ENCODE measurements around the gene KIAA0586. TPM values are rescaled to one million over a fixed set of nuclear protein-coding genes. Genes with fewer than 3 reads are reported as not detected.

KIAA0586 gene
- total RNA-seq, 1 experiment from 2014 or later: 20.9 TPM

- Histone ChIP-seq H3T11ph (ENCODE audit: low read length) (no peak overlapping the region), H2BK15ac (ENCODE audit: low read depth, low read length) (no peak overlapping the region), H3K4me2 (ENCODE audit: insufficient read depth, insufficient read length, low read length) (no peak overlapping the region), H3K23ac (ENCODE audit: insufficient read length, low read depth, low read length) (no peak overlapping the region), H4K91ac (ENCODE audit: insufficient read length, low read depth, low read length) (no peak overlapping the region), H3K79me2 (ENCODE audit: insufficient read depth, low read length) (no peaks in the 10 kb centered on the region), H2AK5ac (ENCODE audit: insufficient read length, low read length) (no peak overlapping the region), H2BK5ac (ENCODE audit: insufficient read length, low read length) (no peak overlapping the region), H4K8ac (replicated peaks; ENCODE audit: insufficient read length, low read depth, low read length) (no peak overlapping the region), H3K4me1 (ENCODE audit: insufficient read depth, low read length) (no peaks in the 10 kb centered on the region; the same call in 1 of the 2 replicates), H4K20me1 (ENCODE audit: control insufficient read depth, insufficient read depth, insufficient read length) (no peaks in the 10 kb centered on the region), H2BK12ac (ENCODE audit: insufficient read length, low read depth, low read length) (no peak overlapping the region), H2BK120ac (ENCODE audit: low read depth, low read length, poor library complexity, severe bottlenecking) (no peak overlapping the region), H3K9me3 (ENCODE audit: control insufficient read depth, low read depth, low read length) (no peaks in the 10 kb centered on the region), H3K27ac (ENCODE audit: insufficient read length, low read depth, low read length) (no peak overlapping the region), H3K56ac (ENCODE audit: insufficient read length, low read depth, low read length) (no peak overlapping the region), H3K79me1 (ENCODE audit: insufficient read depth, low read depth, low read length, poor library complexity, severe bottlenecking) (no peaks in the 10 kb centered on the region), H3K9ac (ENCODE audit: extremely low read depth, insufficient read length, low read length) (no peak overlapping the region), H2BK20ac (ENCODE audit: low read depth, low read length, poor library complexity, severe bottlenecking) (no peak overlapping the region), H3K18ac (ENCODE audit: insufficient read length, low read depth, low read length) (no peak overlapping the region), H3K4ac (ENCODE audit: low read depth, low read length) (no peak overlapping the region), H3K23me2 (ENCODE audit: insufficient read length, low read depth, low read length, poor library complexity, severe bottlenecking) (no peaks in the 10 kb centered on the region), H3K14ac (ENCODE audit: insufficient read depth, low read length) (no peak overlapping the region), H2AFZ (ENCODE audit: low read length) (no peak overlapping the region), H3K27me3 (ENCODE audit: insufficient read depth, low read length) (no peaks in the 10 kb centered on the region), H4K5ac (ENCODE audit: insufficient read length, low read depth, low read length) (no peak overlapping the region)
- no peaks in the 10 kb centered on the region for H3K36me3 Mint-ChIP-seq (ENCODE audit: insufficient read depth in 1 of 3, low read depth in 3 of 3)
- no peak for TF ChIP-seq CTCF (conservative IDR thresholded peaks at IDR 0.05)
- no peaks in the 10 kb centered on the region for H3K27me3 Mint-ChIP-seq (ENCODE audit: low read depth)
- no CpG with 5 or more reads among the region's 4 CpGs for WGBS (ENCODE audit: extremely low coverage, insufficient read length, low lambda C conversion rate)
- H3K4me3 Mint-ChIP-seq: no peak overlapping the region
- no peaks in the 10 kb centered on the region for H3K9me3 Mint-ChIP-seq
- H3K27ac Mint-ChIP-seq: no peak overlapping the region
- DNase-seq: no peak
- peaks cover 0 to 5% of the 10 kb centered on the region in 2 experiments; a peak in 2 of 4 replicates for H3K4me1 Mint-ChIP-seq
These were observed 129.7 kb downstream of the KIAA0586 start for GRCh38 chr14:58557242-58557641.
